Endometrial microvascular endothelial cells (primary cell): ENCODE measurements around the gene GAB2. TPM values are rescaled to one million over a fixed set of nuclear protein-coding genes. Genes with fewer than 3 reads are reported as not detected.
"Not testable (repeated sequence)": the region's sequence is repeated elsewhere in the genome, so short reads cannot be mapped to it uniquely, and the experiment has no call there.

Experiments
- in situ Hi-C: cut with HindIII; loops from 2 replicates; pipeline ENCODE4 v1.10.0; 2017; ENCODE audit warnings: low sequenced_read_pairs, low pct_unique_long_range_greater_than_20kb; ENCODE audit errors: inconsistent ontology term
- total RNA-seq: library from RNA; depleted of rRNA; stranded (reverse); fragments of >200 nt; gene quantifications from one replicate; pipeline ENCODE4 v1.2.3, GENCODE V29; 2015; ENCODE audit errors: inconsistent ontology term

The GAB2 gene
- total RNA-seq, 1 donor from 2014 or later: 16.8 TPM

GRCh38 chr11:78300108-78300839 lies 117.3 kb downstream of the GAB2 start:
- in situ Hi-C loops: no loop called here

DNA sequence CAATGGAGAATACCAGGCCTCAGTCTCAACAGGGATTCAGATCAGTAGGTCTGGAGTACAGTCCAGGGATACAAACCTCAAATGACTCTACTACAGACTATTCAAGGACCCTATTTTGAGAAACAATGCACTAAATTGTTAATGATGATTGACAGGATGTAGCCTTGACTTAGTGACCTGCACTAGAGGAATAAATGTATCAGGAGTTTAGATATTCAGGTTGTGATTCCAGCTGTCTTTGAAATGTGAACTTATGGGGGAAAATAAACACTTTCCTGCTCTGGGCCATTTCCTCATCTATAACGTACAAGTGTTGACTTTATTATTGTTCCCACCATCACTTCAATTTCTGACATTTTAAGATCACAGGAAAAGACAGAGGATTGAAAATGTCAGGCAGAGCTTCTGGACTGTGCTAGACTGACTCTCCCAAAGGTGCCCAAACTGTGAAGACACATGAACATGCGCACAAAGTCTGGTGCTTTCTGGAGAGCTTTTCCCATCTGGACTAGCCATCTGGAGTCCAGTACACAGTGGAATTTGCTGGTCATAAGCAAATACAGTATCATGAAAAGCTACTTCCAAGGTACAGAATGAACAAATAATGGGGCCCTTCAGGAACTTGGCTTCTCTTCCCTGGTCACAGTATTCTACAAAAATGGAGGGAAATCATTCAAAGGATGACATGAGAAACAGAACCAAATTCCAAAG lies 118.5 kb downstream of the GAB2 start:
- in situ Hi-C loops: no loop called here

GRCh38 chr11:78298291-78298771 lies 119.3 kb downstream of the GAB2 start:
- in situ Hi-C loops: no loop called here

DNA sequence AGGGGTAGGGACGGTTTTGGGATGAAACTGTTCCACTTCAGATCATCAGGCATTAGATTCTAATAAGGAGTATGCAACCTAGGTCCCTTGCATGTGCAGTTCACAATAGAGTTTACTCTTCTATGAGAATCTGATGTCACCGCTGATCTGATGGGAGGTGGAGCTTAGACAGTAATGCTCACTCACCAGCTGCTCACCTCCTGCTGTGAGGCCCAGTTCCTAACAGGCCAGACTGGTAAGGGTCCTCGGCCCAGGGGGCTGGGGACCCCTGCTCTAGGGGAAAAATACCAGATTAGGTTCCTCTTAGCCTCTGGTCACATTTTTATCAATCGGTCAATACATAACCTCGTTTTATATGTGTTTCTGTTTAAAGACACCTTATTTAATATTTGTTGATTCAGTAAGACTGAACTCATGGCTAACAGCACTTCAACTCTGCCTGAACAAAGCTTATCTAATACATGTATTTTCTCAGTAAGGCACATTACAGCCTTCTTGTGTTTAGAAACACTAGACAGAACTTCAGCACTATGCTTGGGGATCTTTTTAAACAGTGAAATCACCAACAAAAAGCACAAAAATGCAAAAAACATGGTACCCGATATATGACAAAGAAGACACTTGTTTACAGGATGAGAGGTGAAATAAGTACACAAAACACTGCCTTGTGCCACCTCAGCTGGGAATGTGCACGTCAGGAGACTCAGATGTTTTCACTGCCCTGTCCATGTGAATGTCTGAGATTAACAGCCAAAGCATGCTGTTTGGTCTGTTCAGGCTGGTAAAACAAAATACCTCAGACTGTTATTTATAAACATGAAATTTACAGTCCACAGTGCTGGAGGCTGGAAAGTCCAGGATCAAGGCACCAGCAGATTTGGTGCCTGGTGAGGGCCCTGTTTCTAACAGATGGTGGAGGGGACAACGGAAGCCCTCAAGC lies 121.4 kb downstream of the GAB2 start:
- in situ Hi-C loops: no loop called here

DNA sequence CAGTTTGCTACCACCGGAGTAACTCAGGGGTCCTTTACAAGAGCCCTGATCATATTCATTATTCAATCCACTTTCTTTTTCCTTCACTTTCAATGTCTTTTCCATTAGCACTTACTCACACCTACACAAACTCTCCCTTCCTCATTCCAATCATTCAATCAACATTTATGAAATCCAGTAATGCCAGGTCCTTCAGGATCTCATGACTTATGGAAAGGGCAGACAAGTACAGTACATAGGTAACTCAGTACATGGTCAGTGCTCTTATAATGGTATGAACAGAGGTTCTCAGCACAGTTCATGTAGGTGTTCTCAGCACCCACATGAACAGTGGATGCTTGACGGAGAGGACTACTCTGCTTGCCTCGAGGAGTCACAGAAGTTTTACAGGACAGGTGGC lies 122.3 kb downstream of the GAB2 start:
- in situ Hi-C loops: no loop called here

- in situ Hi-C loops: not testable (repeated sequence)
These were observed 123.5 kb downstream of the GAB2 start for GRCh38 chr11:78294100-78294499.

GRCh38 chr11:78293536-78293935 lies 124.1 kb downstream of the GAB2 start:
- in situ Hi-C loops: no loop called here

- in situ Hi-C loops: no loop called here
These were observed 125.4 kb downstream of the GAB2 start for GRCh38 chr11:78292109-78292803.

DNA sequence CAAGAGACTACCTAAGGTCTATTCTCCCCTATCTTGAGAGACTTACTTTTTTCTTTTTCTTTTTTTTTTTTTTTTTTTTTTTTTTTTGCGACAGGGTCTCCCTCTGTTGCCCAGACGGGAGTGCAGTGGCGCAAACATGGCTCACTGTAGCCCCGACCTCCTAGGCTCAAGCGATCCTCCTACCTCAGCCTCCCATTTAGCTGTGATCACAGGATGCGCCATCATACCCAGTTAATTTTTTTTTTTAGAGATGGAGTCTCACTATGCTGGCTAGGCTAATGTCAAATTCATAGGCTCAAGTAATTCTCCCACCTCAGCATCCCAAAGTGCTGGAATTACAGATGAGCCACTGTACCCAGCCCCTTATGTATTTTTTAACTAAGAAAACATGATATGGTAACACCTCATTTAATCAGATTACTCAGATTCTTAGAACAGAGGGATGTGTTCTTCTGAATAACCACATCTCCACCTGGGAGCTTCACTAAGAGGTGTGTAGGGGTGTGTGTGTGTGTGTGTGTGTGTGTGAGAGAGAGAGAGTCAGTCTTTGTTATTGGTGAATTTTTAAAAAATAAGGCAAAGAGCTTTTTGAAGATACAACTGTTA lies 126.0 kb downstream of the GAB2 start:
- in situ Hi-C loops: no loop called here

DNA sequence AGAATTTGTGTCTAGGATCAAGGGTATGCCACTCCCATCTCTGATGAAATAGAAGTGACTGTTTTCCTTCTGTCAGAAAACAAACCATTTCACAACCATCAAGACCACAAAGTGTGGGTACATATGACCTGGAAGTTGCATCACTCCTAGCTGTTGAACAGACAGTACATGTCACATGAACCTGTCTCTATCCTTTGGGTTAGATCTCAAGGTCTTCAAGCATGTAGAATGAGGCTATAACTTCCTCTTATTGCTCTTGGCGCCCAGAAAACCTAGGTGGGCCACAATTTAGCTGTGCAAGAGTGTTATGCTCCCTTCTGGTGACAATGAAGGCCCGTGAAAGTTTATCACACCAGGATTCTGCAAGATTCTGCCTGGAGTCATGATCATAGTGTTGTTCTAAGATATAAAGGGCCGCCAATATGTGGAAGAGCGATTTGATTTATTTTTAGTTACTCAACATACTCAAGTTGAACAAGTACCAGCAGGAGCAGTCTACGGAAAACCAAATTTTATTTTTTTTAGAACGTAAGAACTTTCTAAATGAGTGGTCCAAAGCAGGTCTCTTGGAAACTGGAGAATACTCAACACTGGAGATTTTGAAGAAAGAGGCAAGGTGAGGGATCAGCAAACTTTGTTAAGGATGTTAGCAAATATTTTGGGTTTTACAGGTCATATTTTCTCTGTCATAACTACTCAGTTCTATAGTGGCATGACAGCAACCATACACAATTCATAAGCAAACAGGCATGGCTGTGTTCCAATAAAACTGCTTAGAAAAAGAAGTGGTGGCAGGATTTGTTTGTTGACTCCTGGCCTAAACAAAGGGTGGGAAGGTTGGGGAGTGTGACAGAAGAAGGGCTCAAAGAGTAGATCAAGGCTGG lies 127.1 kb downstream of the GAB2 start:
- in situ Hi-C loops: no loop called here

- in situ Hi-C loops: no loop called here
These were observed 127.9 kb downstream of the GAB2 start for GRCh38 chr11:78289552-78290292.

- in situ Hi-C loops: no loop called here
These were observed 133.4 kb downstream of the GAB2 start for GRCh38 chr11:78284260-78284659.

- in situ Hi-C loops: no loop called here
These were observed 134.8 kb downstream of the GAB2 start for GRCh38 chr11:78282821-78283220.

DNA sequence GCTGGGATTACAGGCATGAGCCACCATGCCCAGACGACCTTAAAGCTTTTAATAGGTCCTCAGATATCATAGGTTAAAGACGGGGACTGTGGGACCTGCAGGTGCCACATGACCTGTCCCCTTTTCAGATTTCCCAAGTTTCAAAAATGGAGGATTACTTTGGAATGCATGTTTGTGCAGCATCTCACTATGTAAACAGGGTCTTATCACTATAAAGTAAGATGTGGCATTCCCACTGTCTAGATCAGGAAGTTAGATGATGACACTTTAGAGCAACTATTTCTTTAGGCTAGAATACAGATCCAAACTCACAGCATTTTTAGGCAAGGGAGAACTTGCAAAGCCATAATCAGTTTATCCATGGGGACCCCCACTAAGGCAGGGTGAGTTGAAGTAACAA lies 136.1 kb downstream of the GAB2 start:
- in situ Hi-C loops: no loop called here

DNA sequence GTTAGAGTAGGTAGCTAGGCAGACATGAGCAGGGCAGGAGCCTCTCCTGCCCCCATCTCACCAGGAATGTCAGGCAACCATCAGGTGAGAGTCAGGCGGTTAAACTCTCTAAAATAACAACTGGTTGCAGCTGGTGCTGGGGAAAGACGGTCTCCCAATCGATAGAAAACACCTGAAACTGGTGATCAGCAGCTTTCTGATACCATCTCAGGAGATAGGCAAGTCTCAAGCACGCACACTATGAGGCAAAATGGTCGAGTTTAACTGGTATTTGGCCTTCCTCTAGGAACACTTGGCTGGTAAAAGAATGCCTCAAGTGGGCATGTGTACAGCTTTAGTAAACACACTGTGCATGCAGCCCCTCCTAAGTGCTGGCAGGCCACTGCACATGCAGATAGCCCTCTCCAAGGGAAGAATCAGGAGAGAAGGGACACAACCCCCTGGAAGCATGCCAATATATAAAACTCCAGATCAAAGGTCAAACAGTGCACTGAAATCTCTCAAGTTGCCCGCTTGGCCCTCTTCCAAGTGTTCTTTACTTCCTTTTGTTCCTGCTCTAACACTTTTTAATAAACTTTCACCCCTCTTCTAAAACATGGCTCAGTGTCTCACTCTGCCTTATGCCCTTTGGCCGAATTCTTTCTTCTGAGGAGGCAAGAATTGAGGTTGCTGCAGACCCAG lies 140.2 kb downstream of the GAB2 start:
- in situ Hi-C loops: no loop called here

DNA sequence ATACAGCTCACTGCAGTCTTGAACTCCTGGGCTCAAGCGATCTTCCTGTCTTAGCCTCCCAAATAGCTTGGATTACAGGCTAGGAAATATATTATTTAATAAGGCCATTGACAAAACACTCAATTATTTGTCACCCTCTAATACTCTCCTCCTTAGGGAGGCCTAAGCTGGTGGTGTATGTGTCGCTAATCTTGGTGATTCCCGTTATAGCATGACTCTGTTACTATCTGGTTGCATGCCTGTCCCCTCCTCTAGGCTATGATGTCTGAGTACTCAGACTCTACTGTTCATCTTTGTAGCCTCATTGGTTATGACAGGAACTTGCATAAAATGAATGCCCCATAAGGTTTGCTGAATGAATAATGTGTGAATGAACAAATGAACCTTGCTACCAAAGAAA lies 141.3 kb downstream of the GAB2 start:
- in situ Hi-C loops: no loop called here
